ENCODE results near the gene PRR16.
"Not testable (repeated sequence)": the region's sequence is repeated elsewhere in the genome, so short reads cannot be mapped to it uniquely, and the experiment has no call there.

PRR16 gene

GRCh38 chr5:120678279-120678678, 214.2 kb downstream of the PRR16 start:
- no peak for DNase-seq

GRCh38 chr5:120682851-120683250, 218.8 kb downstream of the PRR16 start:
- peak in 1 of 2 experiments; percentile 2 for DNase-seq

- no peak for DNase-seq
These were observed 219.5 kb downstream of the PRR16 start for GRCh38 chr5:120683580-120683979.

GRCh38 chr5:120684213-120684612, 220.1 kb downstream of the PRR16 start:
- DNase-seq: peak; percentile 1 to 70

GRCh38 chr5:120684749-120685415, 220.8 kb downstream of the PRR16 start:
- DNase-seq: peak; percentile 21 to 59

- DNase-seq: no peak
These were observed 226.7 kb downstream of the PRR16 start for GRCh38 chr5:120690621-120691407.

GRCh38 chr5:120692325-120692724, 228.2 kb downstream of the PRR16 start:
- DNase-seq: no peak

GRCh38 chr5:120695368-120695880, 231.3 kb downstream of the PRR16 start:
- no peak for DNase-seq

GRCh38 chr5:120697147-120697546, 233.0 kb downstream of the PRR16 start:
- DNase-seq: no peak

- not testable (repeated sequence) for DNase-seq
These were observed 233.7 kb downstream of the PRR16 start for GRCh38 chr5:120697670-120698327.

- not testable (repeated sequence) for DNase-seq
These were observed 236.6 kb downstream of the PRR16 start for GRCh38 chr5:120700653-120701052.

- DNase-seq: not testable (repeated sequence)
These were observed 238.9 kb downstream of the PRR16 start for GRCh38 chr5:120702817-120703538.

- DNase-seq: no peak
These were observed 240.0 kb downstream of the PRR16 start for GRCh38 chr5:120703918-120704587.

GRCh38 chr5:120706877-120707276, 242.8 kb downstream of the PRR16 start:
- DNase-seq: no peak

GRCh38 chr5:120717381-120717780, 253.3 kb downstream of the PRR16 start:
- DNase-seq: no peak

GRCh38 chr5:120730214-120730613, 266.1 kb downstream of the PRR16 start:
- no peak for DNase-seq

- DNase-seq: no peak
These were observed 269.9 kb downstream of the PRR16 start for GRCh38 chr5:120734033-120734432.

- DNase-seq: no peak
These were observed 271.0 kb downstream of the PRR16 start for GRCh38 chr5:120735076-120735475.

Measured in SW 1271 (cell line).